ENCODE data around the gene YY1.

GRCh38 chr14:100202712-100203111, 36.2 kb upstream of the YY1 start:
- TF ChIP-seq, protein P1, sequence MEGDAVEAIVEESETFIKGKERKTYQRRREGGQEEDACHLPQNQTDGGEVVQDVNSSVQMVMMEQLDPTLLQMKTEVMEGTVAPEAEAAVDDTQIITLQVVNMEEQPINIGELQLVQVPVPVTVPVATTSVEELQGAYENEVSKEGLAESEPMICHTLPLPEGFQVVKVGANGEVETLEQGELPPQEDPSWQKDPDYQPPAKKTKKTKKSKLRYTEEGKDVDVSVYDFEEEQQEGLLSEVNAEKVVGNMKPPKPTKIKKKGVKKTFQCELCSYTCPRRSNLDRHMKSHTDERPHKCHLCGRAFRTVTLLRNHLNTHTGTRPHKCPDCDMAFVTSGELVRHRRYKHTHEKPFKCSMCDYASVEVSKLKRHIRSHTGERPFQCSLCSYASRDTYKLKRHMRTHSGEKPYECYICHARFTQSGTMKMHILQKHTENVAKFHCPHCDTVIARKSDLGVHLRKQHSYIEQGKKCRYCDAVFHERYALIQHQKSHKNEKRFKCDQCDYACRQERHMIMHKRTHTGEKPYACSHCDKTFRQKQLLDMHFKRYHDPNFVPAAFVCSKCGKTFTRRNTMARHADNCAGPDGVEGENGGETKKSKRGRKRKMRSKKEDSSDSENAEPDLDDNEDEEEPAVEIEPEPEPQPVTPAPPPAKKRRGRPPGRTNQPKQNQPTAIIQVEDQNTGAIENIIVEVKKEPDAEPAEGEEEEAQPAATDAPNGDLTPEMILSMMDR (IDR thresholded peaks at IDR 0.05 in 2 of 3, conservative IDR thresholded peaks at IDR 0.05 in 1 of 3; ENCODE audit: insufficient read depth in 2 of 3, low read depth in 1 of 3, low read length in 3 of 3): no peak
- no peak for TF ChIP-seq ZBED1 (IDR thresholded peaks at IDR 0.05)
- TF ChIP-seq NR3C1 (CRISPR knock-in tag; IDR thresholded peaks at IDR 0.05): no peak
- no peak for TF ChIP-seq POLR2A (conservative IDR thresholded peaks at IDR 0.05)
- no peak for TF ChIP-seq EZH2 (IDR thresholded peaks at IDR 0.05; ENCODE audit: borderline replicate concordance, low read depth, low read length)
- TF ChIP-seq KDM2B (CRISPR knock-in tag; IDR thresholded peaks at IDR 0.05): no peak
- TF ChIP-seq BRF1 (IDR thresholded peaks at IDR 0.05; ENCODE audit: borderline replicate concordance, extremely low read depth, insufficient read length): no peak
- TF ChIP-seq TRIM28 (IDR thresholded peaks at IDR 0.05): no peak
- no peak for TF ChIP-seq CBFB (CRISPR knock-in tag; IDR thresholded peaks at IDR 0.05)
